GM19328 (cell line): ENCODE data around the gene TIMM23.
"Not testable (repeated sequence)": the region's sequence is repeated elsewhere in the genome, so short reads cannot be mapped to it uniquely, and the experiment has no call there.

Experiments
- ATAC-seq: cut with Tn5 transposase; IDR thresholded peaks from one replicate; pipeline ENCODE4 v1.9.1; 2021; ENCODE audit warnings: mild to moderate bottlenecking, moderate library complexity; ENCODE audit not compliant: unreplicated experiment

Gene TIMM23

GRCh38 chr10:45972106-45972812 lies at the start of gene TIMM23:
Gene TIMM23 (plus strand): TSS chr10:45972489. CDS start chr10:45972625, 136 bp downstream.
- peak; percentile 54 for ATAC-seq

GRCh38 chr10:45926790-45927189 lies 45.5 kb upstream of the TIMM23 start:
- not testable (repeated sequence) for ATAC-seq

DNA sequence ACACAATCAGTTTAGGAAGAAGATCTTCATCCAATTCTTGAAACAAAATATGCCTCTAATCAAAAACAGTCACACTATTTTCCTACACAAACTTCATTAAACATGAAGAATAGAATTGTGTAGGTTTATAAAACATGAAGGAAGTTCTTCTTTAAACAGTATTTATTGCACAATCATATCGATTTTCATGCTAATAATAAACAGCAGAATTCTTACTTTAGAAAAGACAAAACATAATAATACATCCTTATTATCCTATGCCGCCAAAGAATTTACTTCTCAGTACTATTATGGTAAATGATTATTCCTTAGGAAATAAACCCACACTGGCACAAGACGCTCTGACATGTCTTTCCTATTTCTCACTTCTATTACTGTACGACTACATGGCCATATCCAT lies 41.0 kb upstream of the TIMM23 start:
- not testable (repeated sequence) for ATAC-seq

DNA sequence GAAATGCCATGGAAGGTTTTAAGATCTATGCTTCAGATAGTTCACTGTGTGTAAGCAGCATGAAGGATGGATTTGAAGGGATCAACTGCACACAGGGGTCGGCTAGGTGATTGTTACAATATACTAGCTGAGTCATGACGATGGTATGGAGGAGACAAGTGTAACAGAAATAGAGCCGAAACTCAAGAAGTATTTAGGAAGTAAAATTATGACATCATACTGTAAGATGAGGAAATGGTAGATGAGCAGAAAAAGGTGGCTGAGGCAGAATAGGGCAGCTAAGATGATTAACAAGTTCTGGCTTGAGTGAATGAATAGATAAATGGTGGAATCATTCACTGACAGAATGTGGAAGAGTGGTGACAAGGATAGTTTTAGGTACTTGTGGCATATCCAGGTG lies 37.5 kb upstream of the TIMM23 start:
- ATAC-seq = not testable (repeated sequence)

- ATAC-seq = not testable (repeated sequence)
Measured at GRCh38 chr10:45939176-45939697, 33.1 kb upstream of the TIMM23 start.

DNA sequence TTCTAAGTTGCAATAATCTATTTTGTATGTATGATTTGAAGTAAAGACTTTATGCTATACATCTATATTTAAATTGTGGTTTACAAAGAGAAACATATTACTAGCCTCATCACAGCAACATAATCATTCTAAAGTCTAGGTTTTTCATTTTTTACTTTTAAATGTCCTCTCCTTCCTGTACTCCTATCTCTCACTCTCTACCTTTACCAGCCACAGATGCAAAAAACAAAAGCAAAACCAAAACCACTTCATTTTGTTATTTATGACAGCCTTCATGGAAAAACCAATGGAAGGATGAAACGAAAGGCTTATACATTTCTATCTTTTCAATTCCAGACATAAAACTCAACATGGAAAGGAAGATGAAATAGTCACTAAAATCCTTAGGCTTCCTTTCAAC lies 31.1 kb upstream of the TIMM23 start:
- not testable (repeated sequence) for ATAC-seq

DNA sequence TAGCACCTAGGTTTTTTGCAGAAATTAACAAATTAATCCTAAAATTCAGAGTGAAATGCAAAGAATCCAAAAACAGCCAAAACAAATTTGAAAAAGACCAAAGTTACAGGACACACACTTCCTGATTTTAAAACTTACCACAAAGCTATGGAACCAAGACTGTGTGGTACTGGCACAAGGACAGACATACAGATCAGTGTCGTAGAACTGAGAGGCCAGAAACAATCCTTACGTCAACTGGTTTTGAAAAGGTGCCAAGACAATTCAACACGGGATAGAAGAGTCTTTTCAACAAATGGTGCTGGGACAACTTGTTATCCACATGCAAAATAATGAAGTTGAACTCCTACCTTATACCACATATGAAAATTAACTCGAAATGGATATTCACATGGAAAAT lies 26.8 kb upstream of the TIMM23 start:
- ATAC-seq = not testable (repeated sequence)

DNA sequence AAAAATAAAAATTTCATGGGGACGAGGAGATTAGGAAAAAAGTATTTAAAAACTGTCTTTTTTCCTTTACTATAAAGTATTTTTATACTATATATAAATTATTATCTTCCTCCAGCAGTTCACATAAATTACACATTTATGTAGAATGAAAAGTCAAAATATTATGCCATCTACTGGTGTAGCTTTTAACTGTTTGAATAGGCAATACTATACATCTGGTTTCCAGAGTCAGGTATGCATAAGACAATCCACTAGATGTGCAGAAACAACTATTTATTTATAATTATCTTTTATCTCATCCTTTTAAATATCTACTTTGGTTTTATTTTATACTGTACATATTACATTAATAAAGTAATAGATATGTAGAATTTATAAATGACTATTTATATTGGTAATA lies 24.9 kb upstream of the TIMM23 start:
- not testable (repeated sequence) for ATAC-seq

DNA sequence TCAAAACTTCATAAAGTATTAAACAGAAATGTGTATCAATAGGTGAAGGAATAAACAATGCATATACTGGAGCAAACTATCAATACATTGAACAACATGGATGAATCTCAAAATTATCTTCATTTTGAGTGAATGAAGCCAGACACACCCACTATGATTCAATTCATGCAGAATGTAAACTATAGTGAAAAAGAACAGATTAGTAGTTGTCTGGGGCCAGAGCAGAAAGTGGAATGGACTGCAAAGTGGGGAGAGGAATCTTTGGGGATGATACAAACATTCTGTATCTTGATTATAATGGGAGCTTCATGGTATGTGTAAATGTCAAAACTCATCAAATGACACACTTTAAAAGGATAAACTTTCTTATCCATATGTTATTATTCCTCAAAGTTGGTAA lies 23.5 kb upstream of the TIMM23 start:
- ATAC-seq = not testable (repeated sequence)

GRCh38 chr10:45954367-45954766 lies 17.9 kb upstream of the TIMM23 start:
- ATAC-seq = not testable (repeated sequence)

GRCh38 chr10:45956634-45957033 lies 15.7 kb upstream of the TIMM23 start:
- not testable (repeated sequence) for ATAC-seq

- ATAC-seq = not testable (repeated sequence)
Measured at GRCh38 chr10:45957928-45958327, 14.4 kb upstream of the TIMM23 start.

DNA sequence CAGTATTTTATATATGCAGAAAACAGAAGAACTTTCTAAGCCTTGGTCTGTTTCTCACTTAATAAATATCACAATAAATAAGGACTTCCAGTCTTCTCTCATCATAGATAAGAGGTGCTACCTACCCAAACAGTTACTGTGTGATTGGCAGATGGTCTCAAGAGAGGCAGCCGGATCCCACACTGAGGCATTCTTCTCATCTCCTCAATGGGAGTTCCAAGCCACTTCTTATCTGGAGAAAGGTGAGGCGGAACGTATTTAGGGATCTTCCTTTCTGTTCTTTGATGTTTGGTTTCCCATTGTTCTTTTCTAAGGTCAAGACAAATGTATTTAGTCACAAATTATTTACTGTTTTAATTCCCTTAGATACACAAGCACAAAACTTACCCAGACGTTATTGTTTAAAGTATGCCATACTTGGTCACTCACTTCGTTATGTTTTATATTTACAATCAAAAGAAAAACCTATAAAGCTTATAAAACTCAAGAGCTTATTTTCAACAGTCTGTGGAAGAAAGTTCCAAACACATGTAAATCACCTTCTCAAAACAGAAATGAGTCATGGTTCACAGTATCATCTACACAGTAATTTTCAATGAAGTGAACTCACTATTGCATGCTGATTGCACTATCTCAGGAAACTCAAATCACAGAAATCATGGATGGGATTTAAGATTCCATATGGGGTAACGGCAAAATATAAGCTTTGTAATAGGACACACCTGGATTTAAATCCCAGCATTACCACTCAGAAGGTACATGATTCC lies 9.4 kb upstream of the TIMM23 start:
- not testable (repeated sequence) for ATAC-seq

DNA sequence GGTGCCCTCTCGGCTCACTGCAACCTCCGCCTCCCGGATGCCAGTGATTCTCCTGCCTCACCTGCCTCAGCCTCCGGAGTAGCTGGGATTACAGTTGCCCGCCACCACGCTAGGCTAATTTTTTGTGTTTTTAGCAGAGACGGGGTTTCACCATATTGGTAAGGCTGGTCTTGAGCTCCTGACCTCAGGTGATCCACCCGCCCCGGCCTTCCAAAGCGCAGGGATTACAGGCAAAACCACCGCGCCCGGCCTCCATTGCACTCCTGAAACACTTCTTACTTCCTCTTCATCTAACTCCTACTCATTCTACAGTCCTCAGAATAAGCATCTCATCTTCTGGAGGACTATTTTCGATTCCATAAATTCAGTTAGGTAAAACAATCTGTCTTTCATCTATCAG lies 1.3 kb upstream of the TIMM23 start:
- ATAC-seq = not testable (repeated sequence)

GRCh38 chr10:45971742-45972105 lies 565 bp upstream of the TIMM23 start:
- peak; percentile 40 for ATAC-seq

GRCh38 chr10:45972813-45973169 lies 502 bp downstream of the TIMM23 start:
- peak; percentile 17 for ATAC-seq

DNA sequence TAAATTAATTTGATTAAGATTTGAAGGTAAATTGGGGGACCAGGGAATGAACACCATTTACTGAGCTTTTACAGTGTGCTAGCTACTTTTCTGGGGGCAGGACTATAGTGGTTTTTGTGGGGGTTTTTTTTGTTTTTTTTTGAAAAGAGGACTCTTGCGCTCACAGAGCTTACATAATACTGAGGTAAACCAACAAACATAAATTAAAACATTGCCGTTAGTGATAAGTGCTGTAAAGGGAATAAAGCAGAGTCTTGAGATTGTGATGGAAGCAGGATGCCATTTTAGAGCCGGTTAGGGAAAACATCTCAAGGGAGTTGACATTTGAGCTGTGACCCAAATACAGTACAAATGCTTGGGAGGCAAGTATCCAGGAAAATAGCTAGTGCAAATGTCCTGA lies 1.8 kb downstream of the TIMM23 start:
- ATAC-seq = not testable (repeated sequence)

DNA sequence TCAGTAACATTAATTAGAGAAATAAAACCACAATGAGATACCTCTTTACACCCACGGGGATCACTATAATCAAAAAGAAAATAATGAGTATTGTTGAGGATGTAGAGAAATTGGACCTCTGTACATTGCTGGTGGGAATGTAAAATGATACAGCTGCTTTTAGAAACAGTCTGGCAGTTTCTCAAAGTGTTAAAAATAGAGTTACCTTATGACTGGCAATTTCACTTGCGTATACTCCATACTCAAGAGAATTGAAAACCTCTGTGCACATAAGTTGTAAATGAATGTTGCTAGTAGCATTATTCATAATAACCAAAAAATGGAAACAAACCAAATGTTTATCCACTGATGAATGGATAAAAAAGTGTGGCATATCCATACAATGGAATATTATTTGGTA lies 6.3 kb downstream of the TIMM23 start:
- peak; percentile 61 for ATAC-seq

GRCh38 chr10:45981367-45981766 lies 9.1 kb downstream of the TIMM23 start:
- not testable (repeated sequence) for ATAC-seq

- ATAC-seq = not testable (repeated sequence)
Measured at GRCh38 chr10:45983538-45984186, 11.4 kb downstream of the TIMM23 start.

GRCh38 chr10:45984473-45984872 lies 12.2 kb downstream of the TIMM23 start:
- not testable (repeated sequence) for ATAC-seq
